H1 (cell line): ENCODE results near the gene SLC35B2.

ENCODE experiments used
- BCL11A ChIP-seq, 2 experiments: IDR thresholded peaks; one replicate each; pipeline ENCODE4 v1.6.1; 2011; ENCODE audit warnings: low read depth in 2 of 2, low read length in 2 of 2, mild to moderate bottlenecking in 2 of 2
- EGR1 ChIP-seq: IDR thresholded peaks from 2 replicates; pipeline ENCODE4 v1.6.1; 2011; ENCODE audit warnings: low read depth, low read length, borderline replicate concordance
- EZH2 ChIP-seq: fragments of 200-600 bp; sonication (generic); IDR thresholded peaks from 2 replicates; pipeline ENCODE4 v1.7.1; 2012; ENCODE audit warnings: low read depth, mild to moderate bottlenecking, moderate library complexity, low read length, inconsistent platforms; ENCODE audit not compliant: severe bottlenecking
- JUN ChIP-seq: IDR thresholded peaks from 2 replicates; pipeline ENCODE4 v1.6.1; 2011; ENCODE audit warnings: low read depth, mild to moderate bottlenecking, improper control_type of control experiment, low read length
- POLR2A ChIP-seq, 2 experiments: IDR thresholded peaks; 1 replicate in 1 of 2; 2 replicates in 1 of 2; pipeline ENCODE4 v1.6.1; 2011; ENCODE audit warnings: low read depth in 2 of 2, low read length in 2 of 2, mild to moderate bottlenecking in 2 of 2; ENCODE audit errors: control extremely low read depth in 1 of 2
- POLR2AphosphoS5 ChIP-seq: IDR thresholded peaks from 2 replicates; pipeline ENCODE4 v1.6.1; 2011; ENCODE audit warnings: low read depth, low read length
- RFX5 ChIP-seq: IDR thresholded peaks from 2 replicates; pipeline ENCODE4 v1.6.1; 2011; ENCODE audit warnings: low read depth, low read length, improper control_type of control experiment, borderline replicate concordance
- SAP30 ChIP-seq: fragments of 300-600 bp; sonication (generic); IDR thresholded peaks from 2 replicates; pipeline ENCODE4 v1.7.1; 2012; ENCODE audit warnings: low read length, moderate library complexity, mild to moderate bottlenecking, inconsistent platforms; ENCODE audit not compliant: insufficient read depth, insufficient replicate concordance
- SIRT6 ChIP-seq: IDR thresholded peaks from one replicate; pipeline ENCODE4 v1.7.1; 2012; ENCODE audit warnings: low read length, inconsistent platforms
- SP1 ChIP-seq: IDR thresholded peaks from 2 replicates; pipeline ENCODE4 v1.6.1; 2011; ENCODE audit warnings: low read depth, low read length
- TCF12 ChIP-seq: IDR thresholded peaks from 2 replicates; pipeline ENCODE4 v1.6.1; 2011; ENCODE audit warnings: low read depth, mild to moderate bottlenecking, low read length
- TF ChIP-seq, protein P1 (sequence below), 3 experiments: IDR thresholded peaks; 1 replicate in 2 of 3; 2 replicates in 1 of 3; pipeline versions ENCODE4 v1.5.1 to v1.6.1; 2011; ENCODE audit warnings: low read length in 3 of 3, mild to moderate bottlenecking in 3 of 3, inconsistent platforms in 2 of 3, low read depth in 1 of 3, moderate library complexity in 1 of 3; ENCODE audit not compliant: insufficient read depth in 1 of 3; ENCODE audit errors: control extremely low read depth in 1 of 3
- TF ChIP-seq, protein P2 (sequence below): IDR thresholded peaks from 2 replicates; pipeline ENCODE4 v1.6.1; 2012; ENCODE audit warnings: low read length, inconsistent platforms

DNA sequence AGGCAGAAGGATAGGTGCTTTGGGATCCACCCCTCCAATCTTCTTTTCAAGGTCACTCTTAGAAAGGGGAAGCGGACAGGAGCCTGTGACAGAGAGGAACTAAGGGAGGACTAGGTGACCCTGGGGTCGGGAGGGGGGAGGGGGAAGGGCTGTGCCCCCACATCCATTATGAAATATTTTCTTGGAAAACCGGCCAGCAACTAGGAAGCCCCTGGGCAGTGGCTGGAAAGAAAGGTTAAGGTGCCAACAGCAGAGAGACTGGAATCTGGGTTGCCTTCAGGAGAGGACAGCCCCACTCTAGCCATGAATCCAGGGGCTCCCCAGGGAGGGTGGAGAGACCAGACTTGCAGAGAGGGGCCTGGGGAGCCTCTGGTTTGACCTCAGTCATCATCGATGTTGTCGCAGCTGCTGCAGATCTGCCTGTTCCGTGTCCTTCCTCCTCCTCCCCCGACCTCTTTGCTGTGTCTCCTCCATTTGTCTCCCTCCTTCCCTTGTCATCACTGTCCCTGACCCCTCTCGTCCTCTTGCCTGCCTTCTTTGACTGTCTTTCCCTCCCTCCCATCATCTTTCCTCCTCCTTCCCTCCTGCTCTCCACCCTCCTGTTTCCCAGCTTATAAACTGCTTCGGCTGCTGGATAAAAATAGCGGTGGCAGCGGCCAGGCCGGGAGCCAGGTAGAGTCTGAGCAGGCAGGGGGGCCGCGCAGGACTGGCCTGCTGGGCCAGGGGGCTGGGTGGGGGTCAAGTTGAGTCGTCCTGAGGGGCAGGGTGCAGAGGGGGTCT lies 30.8 kb downstream of the SLC35B2 start:
- TF ChIP-seq SP1 (no peak), POLR2A (IDR thresholded peaks at IDR 0.05; ENCODE audit: control extremely low read depth in 1 of 2, low read depth in 2 of 2, low read length in 2 of 2) (no peak), EZH2 (no peak), POLR2AphosphoS5 (no peak), SAP30 (no peak), SIRT6 (no peak), EGR1 (no peak), RFX5 (no peak), JUN (no peak), BCL11A (IDR thresholded peaks at IDR 0.05; ENCODE audit: low read depth in 2 of 2, low read length in 2 of 2) (no peak), TCF12 (no peak)
- TF ChIP-seq, protein P1, sequence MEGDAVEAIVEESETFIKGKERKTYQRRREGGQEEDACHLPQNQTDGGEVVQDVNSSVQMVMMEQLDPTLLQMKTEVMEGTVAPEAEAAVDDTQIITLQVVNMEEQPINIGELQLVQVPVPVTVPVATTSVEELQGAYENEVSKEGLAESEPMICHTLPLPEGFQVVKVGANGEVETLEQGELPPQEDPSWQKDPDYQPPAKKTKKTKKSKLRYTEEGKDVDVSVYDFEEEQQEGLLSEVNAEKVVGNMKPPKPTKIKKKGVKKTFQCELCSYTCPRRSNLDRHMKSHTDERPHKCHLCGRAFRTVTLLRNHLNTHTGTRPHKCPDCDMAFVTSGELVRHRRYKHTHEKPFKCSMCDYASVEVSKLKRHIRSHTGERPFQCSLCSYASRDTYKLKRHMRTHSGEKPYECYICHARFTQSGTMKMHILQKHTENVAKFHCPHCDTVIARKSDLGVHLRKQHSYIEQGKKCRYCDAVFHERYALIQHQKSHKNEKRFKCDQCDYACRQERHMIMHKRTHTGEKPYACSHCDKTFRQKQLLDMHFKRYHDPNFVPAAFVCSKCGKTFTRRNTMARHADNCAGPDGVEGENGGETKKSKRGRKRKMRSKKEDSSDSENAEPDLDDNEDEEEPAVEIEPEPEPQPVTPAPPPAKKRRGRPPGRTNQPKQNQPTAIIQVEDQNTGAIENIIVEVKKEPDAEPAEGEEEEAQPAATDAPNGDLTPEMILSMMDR (IDR thresholded peaks at IDR 0.05; ENCODE audit: control extremely low read depth in 1 of 3, insufficient read depth in 1 of 3, low read depth in 1 of 3, low read length in 3 of 3) = no peak
- TF ChIP-seq, protein P2, sequence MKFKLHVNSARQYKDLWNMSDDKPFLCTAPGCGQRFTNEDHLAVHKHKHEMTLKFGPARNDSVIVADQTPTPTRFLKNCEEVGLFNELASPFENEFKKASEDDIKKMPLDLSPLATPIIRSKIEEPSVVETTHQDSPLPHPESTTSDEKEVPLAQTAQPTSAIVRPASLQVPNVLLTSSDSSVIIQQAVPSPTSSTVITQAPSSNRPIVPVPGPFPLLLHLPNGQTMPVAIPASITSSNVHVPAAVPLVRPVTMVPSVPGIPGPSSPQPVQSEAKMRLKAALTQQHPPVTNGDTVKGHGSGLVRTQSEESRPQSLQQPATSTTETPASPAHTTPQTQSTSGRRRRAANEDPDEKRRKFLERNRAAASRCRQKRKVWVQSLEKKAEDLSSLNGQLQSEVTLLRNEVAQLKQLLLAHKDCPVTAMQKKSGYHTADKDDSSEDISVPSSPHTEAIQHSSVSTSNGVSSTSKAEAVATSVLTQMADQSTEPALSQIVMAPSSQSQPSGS = no peak
